ENCODE data around the gene AKAP1. TPM values are rescaled to one million over a fixed set of nuclear protein-coding genes. Genes with fewer than 3 reads are reported as not detected.
A peak's percentile ranks its signal among the peaks of the same experiment; 100 is the strongest.

Gene AKAP1
- total and polyA plus RNA-seq, 2 of the 8 experiments (the other 6 are each of a cell fraction or from before 2014, with no cell fraction given): 120 to 156 TPM

DNA sequence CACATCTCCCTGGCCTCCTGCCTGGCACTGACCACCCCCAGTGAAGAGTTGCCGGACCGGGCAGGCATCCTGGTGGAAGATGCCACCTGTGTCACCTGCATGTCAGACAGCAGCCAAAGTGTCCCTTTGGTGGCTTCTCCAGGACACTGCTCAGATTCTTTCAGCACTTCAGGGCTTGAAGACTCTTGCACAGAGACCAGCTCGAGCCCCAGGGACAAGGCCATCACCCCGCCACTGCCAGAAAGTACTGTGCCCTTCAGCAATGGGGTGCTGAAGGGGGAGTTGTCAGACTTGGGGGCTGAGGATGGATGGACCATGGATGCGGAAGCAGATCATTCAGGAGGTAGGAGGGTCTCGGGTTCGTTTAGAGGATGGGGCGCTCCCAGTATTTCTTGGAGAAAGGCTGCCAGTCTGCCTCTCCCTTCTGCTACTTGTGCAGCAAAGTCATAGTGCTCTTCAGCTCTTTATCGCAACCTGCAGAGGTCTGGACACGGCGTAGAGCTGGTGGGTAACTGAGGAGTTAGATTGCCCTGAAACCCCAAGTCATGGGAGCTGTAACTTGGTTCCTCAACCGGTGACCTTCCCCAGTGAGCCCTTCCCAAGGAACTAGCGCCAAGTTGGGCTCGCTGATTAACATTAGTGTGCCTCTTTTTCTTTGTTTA is 21.9 kb downstream of the AKAP1 start:
- Histone ChIP-seq H4K8ac (ENCODE audit: extremely low read depth, insufficient read depth, low read length) (no peak overlapping the region; the same call in 1 of the 2 replicates), H2BK12ac (ENCODE audit: low read depth, low read length) (no peak overlapping the region), H3K23ac (ENCODE audit: insufficient read length) (no peak overlapping the region), H2BK120ac (replicated peaks; ENCODE audit: low read depth, low read length) (no peak overlapping the region), H3K4me2 (ENCODE audit: insufficient read depth in 1 of 2, low read depth in 2 of 2, low read length in 2 of 2) (no peak overlapping the region), H4K20me1 (replicated peaks in 1 of 2; ENCODE audit: control insufficient read depth in 1 of 2, insufficient read depth in 2 of 2, low read length in 2 of 2) (peaks cover 12 to 28% of the 10 kb centered on the region in 2 experiments), H3K23me2 (ENCODE audit: low read depth, low read length) (no peaks in the 10 kb centered on the region; the same call in 1 of the 2 replicates), H3K18ac (ENCODE audit: extremely low read depth, low read length) (peak overlapping the region; percentile 13; the same call in 1 of the 2 replicates), H4K5ac (ENCODE audit: insufficient read length, low read depth, low read length) (no peak overlapping the region), H3K14ac (ENCODE audit: insufficient read length) (no peak overlapping the region), H3K27ac (ENCODE audit: low read depth, low read length) (no peak overlapping the region), H3K36me3 (ENCODE audit: control insufficient read depth in 2 of 4, insufficient read depth in 4 of 4, low read length in 3 of 4) (peaks cover 3 to 22% (median 5%) of the 10 kb centered on the region in 4 experiments; a peak in 4 of 8 replicates), H4K91ac (replicated peaks; ENCODE audit: insufficient read length, low read length) (no peak overlapping the region), H2BK20ac (ENCODE audit: low read length) (no peak overlapping the region), H2AFZ (ENCODE audit: low read length) (no peak overlapping the region), H3K27me3 (replicated peaks in 1 of 4; ENCODE audit: control insufficient read depth in 3 of 4, extremely low read depth in 1 of 4, insufficient read depth in 3 of 4, low read length in 3 of 4) (no peaks in the 10 kb centered on the region), H3K79me1 (ENCODE audit: low read depth, low read length) (peaks cover 23% of the 10 kb centered on the region), H3K4me3 (ENCODE audit: extremely low read depth in 1 of 4, insufficient read depth in 2 of 4, low read depth in 3 of 4, low read length in 4 of 4) (no peak overlapping the region), H3K9me3 (ENCODE audit: insufficient read depth in 2 of 2, low read depth in 1 of 2, low read length in 1 of 2) (no peaks in the 10 kb centered on the region), H2BK15ac (ENCODE audit: low read length) (no peak overlapping the region), H3K79me2 (ENCODE audit: control insufficient read depth in 1 of 2, insufficient read depth in 2 of 2, low read length in 2 of 2) (peaks cover 0 to 78% of the 10 kb centered on the region in 2 experiments; a peak in 2 of 4 replicates), H2BK5ac (ENCODE audit: low read depth, low read length) (no peak overlapping the region), H3K9ac (replicated peaks in 1 of 4; ENCODE audit: extremely low read depth in 1 of 4, low read depth in 3 of 4, low read length in 3 of 4) (no peak overlapping the region), H3K4me1 (replicated peaks in 1 of 4; ENCODE audit: control insufficient read depth in 3 of 4, insufficient read depth in 4 of 4, low read length in 3 of 4) (peaks cover 4 to 30% (median 17%) of the 10 kb centered on the region in 4 experiments; a peak in 6 of 7 replicates), H2AK5ac (ENCODE audit: low read depth, low read length) (no peak overlapping the region), H3K4ac (replicated peaks; ENCODE audit: insufficient read length, low read depth, low read length) (no peak overlapping the region), H3K56ac (replicated peaks; ENCODE audit: insufficient read length, low read depth, low read length) (no peak overlapping the region)
- POLR2A ChIA-PET (ENCODE audit: partially characterized antibody): interaction anchor here (0.7 to 1.8 kb wide), 4 partner anchors 18 to 53 kb away, joined by 3 to 5 read pairs (median 4); partner anchors contain the start of gene AKAP1
- DNase-seq (ENCODE audit: low read depth in 1 of 2, low spot score in 2 of 2) (no peak), FAIRE-seq (no peak)
- WGBS, 2 experiments (ENCODE audit: extremely low coverage in 1 of 2, insufficient coverage in 1 of 2, insufficient read length in 1 of 2, insufficient replicate concordance in 2 of 2, low coverage in 1 of 2, low lambda C conversion rate in 2 of 2, missing lambda C conversion rate in 1 of 2): 94% methylated on average over 14 of the region's 14 CpGs; no CpG with 5 or more reads in 1 of the 2 experiments
- CTCF ChIA-PET (ENCODE audit: partially characterized antibody): interaction anchor here (0.8 to 9.6 kb wide), 27 partner anchors 9 to 675 kb away, joined by 3 to 112 read pairs (median 4); partner anchors contain the start of gene AKAP1
- TF ChIP-seq SUZ12 (IDR thresholded peaks at IDR 0.05; ENCODE audit: low read length): no peak
- no peak for TF ChIP-seq PHF8 (conservative IDR thresholded peaks at IDR 0.05; ENCODE audit: low read depth, low read length)
- TF ChIP-seq RXRA (IDR thresholded peaks at IDR 0.05; ENCODE audit: insufficient read depth, low read depth, low read length): no peak
- TF ChIP-seq CBX5 (IDR thresholded peaks at IDR 0.05; ENCODE audit: low read depth, low read length): no peak

All from H1 (cell line).